Liver (tissue), 9 donors: ENCODE results near the gene PRR36. TPM values are rescaled to one million over a fixed set of nuclear protein-coding genes. Genes with fewer than 3 reads are reported as not detected.

Experiments
- DNase-seq: peaks from one replicate; pipeline ENCODE4 v3.0.0-alpha.2; 2017; ENCODE audit warnings: low spot score
- H3K27ac ChIP-seq, 2 donors: one replicate each; pipeline ENCODE4 v1.7.0; 2013; ENCODE audit warnings: inconsistent platforms in 2 of 2, low read length in 2 of 2, control low read depth in 1 of 2, low read depth in 1 of 2, mild to moderate bottlenecking in 1 of 2
- H3K27me3 ChIP-seq, 4 donors: one replicate each; pipeline versions ENCODE4 v1.6.1 to v1.7.0; 2013; ENCODE audit warnings: low read length in 3 of 4, inconsistent platforms in 1 of 4, mild to moderate bottlenecking in 1 of 4, moderate library complexity in 1 of 4; ENCODE audit not compliant: control insufficient read depth in 4 of 4, insufficient read depth in 4 of 4
- H3K36me3 ChIP-seq, 4 donors: one replicate each; pipeline versions ENCODE4 v1.6.1 to v1.7.0; 2013; ENCODE audit warnings: low read length in 3 of 4, mild to moderate bottlenecking in 3 of 4, low read depth in 1 of 4, moderate library complexity in 1 of 4; ENCODE audit not compliant: control insufficient read depth in 4 of 4, insufficient read depth in 3 of 4
- H3K4me1 ChIP-seq, 4 donors: one replicate each; pipeline versions ENCODE4 v1.6.1 to v1.7.0; 2013; ENCODE audit warnings: low read length in 3 of 4, mild to moderate bottlenecking in 3 of 4, moderate library complexity in 1 of 4; ENCODE audit not compliant: control insufficient read depth in 4 of 4, insufficient read depth in 4 of 4
- H3K4me3 ChIP-seq, 3 donors: one replicate each; pipeline versions ENCODE4 v1.6.1 to v1.7.0; 2013; ENCODE audit warnings: low read length in 3 of 3, control low read depth in 1 of 3, low read depth in 1 of 3, mild to moderate bottlenecking in 1 of 3
- H3K9ac ChIP-seq, 2 donors: one replicate each; pipeline ENCODE4 v1.7.0; 2013; ENCODE audit warnings: low read length in 2 of 2, mild to moderate bottlenecking in 2 of 2, moderate library complexity in 2 of 2, control low read depth in 1 of 2, low read depth in 1 of 2
- H3K9me3 ChIP-seq, 4 donors: one replicate each; pipeline versions ENCODE4 v1.6.1 to v1.7.0; 2013; ENCODE audit warnings: low read length in 3 of 4; ENCODE audit not compliant: control insufficient read depth in 4 of 4
- EGR1 ChIP-seq, 2 donors: IDR thresholded peaks; 2 replicates each; pipeline ENCODE4 v1.6.1; 2016 to 2018; ENCODE audit warnings: antibody characterized with exemption in 2 of 2, low read depth in 2 of 2
- FOXA1 ChIP-seq: IDR thresholded peaks from 2 replicates; pipeline ENCODE4 v1.6.1; 2016; ENCODE audit warnings: antibody characterized with exemption
- FOXA2 ChIP-seq: IDR thresholded peaks from 2 replicates; pipeline ENCODE4 v1.6.1; 2016; ENCODE audit warnings: antibody characterized with exemption
- GABPA ChIP-seq, 2 donors: IDR thresholded peaks in 1 of 2; conservative IDR thresholded peaks in 1 of 2; 2 replicates each; pipeline ENCODE4 v1.6.1; 2016; ENCODE audit warnings: antibody characterized with exemption in 2 of 2, mild to moderate bottlenecking in 1 of 2, moderate library complexity in 1 of 2
- HNF4A ChIP-seq, 2 donors: conservative IDR thresholded peaks; 2 replicates each; pipeline ENCODE4 v1.6.1; 2016; ENCODE audit warnings: antibody characterized with exemption in 2 of 2, mild to moderate bottlenecking in 2 of 2
- HNF4G ChIP-seq: IDR thresholded peaks from 2 replicates; pipeline ENCODE4 v1.6.1; 2016; ENCODE audit warnings: antibody characterized with exemption
- JUND ChIP-seq, 2 donors: IDR thresholded peaks; 2 replicates each; pipeline ENCODE4 v1.6.1; 2016; ENCODE audit warnings: antibody characterized with exemption in 2 of 2
- NR2F2 ChIP-seq: IDR thresholded peaks from 2 replicates; pipeline ENCODE4 v1.6.1; 2016; ENCODE audit warnings: antibody characterized with exemption
- RAD21 ChIP-seq, 2 donors: IDR thresholded peaks; 2 replicates each; pipeline ENCODE4 v1.6.1; 2016; ENCODE audit warnings: antibody characterized with exemption in 2 of 2, mild to moderate bottlenecking in 2 of 2
- RXRA ChIP-seq, 2 donors: IDR thresholded peaks; 2 replicates each; pipeline ENCODE4 v1.6.1; 2017 to 2018; ENCODE audit warnings: antibody characterized with exemption in 2 of 2, mild to moderate bottlenecking in 1 of 2
- SP1 ChIP-seq: IDR thresholded peaks from 2 replicates; pipeline ENCODE4 v1.6.1; 2018; ENCODE audit warnings: antibody characterized with exemption, mild to moderate bottlenecking
- TAF1 ChIP-seq: conservative IDR thresholded peaks from 2 replicates; pipeline ENCODE4 v1.6.1; 2016; ENCODE audit warnings: antibody characterized with exemption, mild to moderate bottlenecking
- YY1 ChIP-seq: IDR thresholded peaks from 2 replicates; pipeline ENCODE4 v1.6.1; 2016; ENCODE audit warnings: antibody characterized with exemption, mild to moderate bottlenecking
- WGBS: extraction: QIAGEN DNeasy Blood & Tissue Kit; methylation state at CpG from one replicate; pipeline ENCODE4 v1.1.7; 2013; 5-methylcytosine and 5-hydroxymethylcytosine counted together
- polyA plus RNA-seq, 2 donors: library from polyadenylated mRNA; stranded (reverse) in 1 of 2; unstranded in 1 of 2; fragments of 200-250 nt in 1 of 2; fragments of >200 nt in 1 of 2; fragmentation: Nextera tagmentation in 1 of 2; extraction: Ambion mirVana in 1 of 2; gene quantifications; one replicate each; pipeline versions ENCODE4 v1.2.1 to v1.2.3, GENCODE V29; 2013 to 2015
- total RNA-seq, 2 donors: library from RNA; depleted of rRNA; stranded (reverse); fragments of >200 nt; gene quantifications; one replicate each; pipeline ENCODE4 v1.2.3, GENCODE V29; 2014
- TF ChIP-seq, protein P1 (sequence below): IDR thresholded peaks from 2 replicates; pipeline ENCODE4 v1.6.1; 2016; ENCODE audit warnings: antibody characterized with exemption
- TF ChIP-seq, protein P2 (sequence below): IDR thresholded peaks from 2 replicates; pipeline ENCODE4 v1.6.1; 2016; ENCODE audit warnings: antibody characterized with exemption
- TF ChIP-seq, protein P3 (sequence below): IDR thresholded peaks from 2 replicates; pipeline ENCODE4 v1.6.1; 2016; ENCODE audit warnings: antibody characterized with exemption, mild to moderate bottlenecking
- TF ChIP-seq, protein P4 (sequence below): fragments of 150-350 bp; IDR thresholded peaks from 2 replicates; pipeline ENCODE4 v1.5.1; 2017; ENCODE audit warnings: improper control_type of control experiment, low read depth, low read length; ENCODE audit not compliant: missing input control
- TF ChIP-seq, protein P5 (sequence below): IDR thresholded peaks from 2 replicates; pipeline ENCODE4 v1.6.1; 2016; ENCODE audit warnings: antibody characterized with exemption
- donor health status: healthy.
- donor health status: healthy.
- donor health status: healthy.
- donor health status: healthy.
- donor health status: healthy.

The PRR36 gene
- total and polyA plus RNA-seq, 4 donors = 0.02 to 0.03 TPM; not detected in 2

DNA sequence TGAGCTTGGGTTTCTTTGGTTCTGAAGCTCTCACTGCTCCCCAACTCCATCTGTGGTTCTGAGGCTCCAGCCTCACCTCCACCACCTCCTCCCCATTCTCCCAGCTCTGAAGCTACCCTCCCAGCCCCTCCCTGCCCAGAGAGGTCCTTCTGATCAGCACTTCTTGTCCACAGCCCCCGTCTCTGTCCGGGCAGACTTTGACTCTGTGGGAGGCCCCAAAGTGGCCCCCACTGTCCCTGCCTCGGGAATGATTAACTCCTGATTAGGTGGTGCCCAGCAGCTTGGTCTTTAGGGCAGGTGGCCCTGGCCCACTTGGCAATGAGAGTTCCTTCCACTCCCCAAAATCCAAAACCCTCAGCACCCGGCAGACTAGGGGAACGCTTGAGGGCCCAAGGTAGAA, 29.8 kb downstream of the PRR36 start:
- no peaks in the 10 kb centered on the region for H3K4me1 ChIP-seq
- DNase-seq = no peak

DNA sequence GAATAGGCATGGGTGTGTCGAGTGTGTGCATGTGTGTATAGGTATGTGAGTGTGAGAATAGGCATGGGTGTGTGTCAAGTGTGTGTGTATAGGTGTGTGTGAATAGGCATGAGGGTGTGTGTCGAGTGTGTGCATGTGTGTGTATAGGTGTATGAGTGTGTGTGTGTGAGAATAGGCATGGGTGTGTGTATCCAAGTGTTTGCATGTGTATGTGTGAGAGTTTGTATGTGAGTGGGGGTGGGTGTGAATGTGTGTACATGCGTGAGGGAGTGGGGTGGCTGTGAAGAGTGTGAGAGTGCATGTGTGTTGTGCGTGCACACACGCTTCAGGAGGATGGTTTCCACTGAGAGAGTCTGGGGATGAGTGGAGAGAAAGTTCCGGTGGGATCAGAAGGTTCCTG, 30.7 kb downstream of the PRR36 start:
- H3K36me3 ChIP-seq = no peaks in the 10 kb centered on the region
- 95% methylated on average over 6 of the region's 6 CpGs for WGBS
- DNase-seq = no peak

More for the DNA sequence above, 29.8 kb downstream of the PRR36 start:
- no peak overlapping the region for H3K9ac ChIP-seq
- no peaks in the 10 kb centered on the region for H3K9me3 ChIP-seq
- no peaks in the 10 kb centered on the region for H3K36me3 ChIP-seq
- no peaks in the 10 kb centered on the region for H3K27me3 ChIP-seq
- TF ChIP-seq HNF4A (conservative IDR thresholded peaks at IDR 0.05) (no peak), GABPA (IDR thresholded peaks at IDR 0.05 in 1 of 2, conservative IDR thresholded peaks at IDR 0.05 in 1 of 2) (no peak)
- TF ChIP-seq, protein P1, sequence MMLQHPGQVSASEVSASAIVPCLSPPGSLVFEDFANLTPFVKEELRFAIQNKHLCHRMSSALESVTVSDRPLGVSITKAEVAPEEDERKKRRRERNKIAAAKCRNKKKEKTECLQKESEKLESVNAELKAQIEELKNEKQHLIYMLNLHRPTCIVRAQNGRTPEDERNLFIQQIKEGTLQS = no peak
- TF ChIP-seq, protein P2, sequence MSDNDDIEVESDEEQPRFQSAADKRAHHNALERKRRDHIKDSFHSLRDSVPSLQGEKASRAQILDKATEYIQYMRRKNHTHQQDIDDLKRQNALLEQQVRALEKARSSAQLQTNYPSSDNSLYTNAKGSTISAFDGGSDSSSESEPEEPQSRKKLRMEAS = no peak
- H3K27ac ChIP-seq = no peak overlapping the region
- no peak overlapping the region for H3K4me3 ChIP-seq
- 70% methylated on average over 5 of the region's 5 CpGs for WGBS

More for the DNA sequence above, 30.7 kb downstream of the PRR36 start:
- H3K27me3 ChIP-seq = no peaks in the 10 kb centered on the region
- TF ChIP-seq RXRA (IDR thresholded peaks at IDR 0.05) (no peak), SP1 (no peak), GABPA (IDR thresholded peaks at IDR 0.05 in 1 of 2, conservative IDR thresholded peaks at IDR 0.05 in 1 of 2) (no peak), FOXA2 (no peak), RAD21 (IDR thresholded peaks at IDR 0.05) (no peak), TAF1 (no peak), HNF4G (no peak), FOXA1 (no peak), JUND (IDR thresholded peaks at IDR 0.05) (no peak), EGR1 (IDR thresholded peaks at IDR 0.05; ENCODE audit: low read depth in 2 of 2) (no peak), YY1 (no peak), HNF4A (conservative IDR thresholded peaks at IDR 0.05) (no peak), NR2F2 (no peak)
- TF ChIP-seq, protein P2 = no peak
- TF ChIP-seq, protein P1 = no peak
- TF ChIP-seq, protein P3, sequence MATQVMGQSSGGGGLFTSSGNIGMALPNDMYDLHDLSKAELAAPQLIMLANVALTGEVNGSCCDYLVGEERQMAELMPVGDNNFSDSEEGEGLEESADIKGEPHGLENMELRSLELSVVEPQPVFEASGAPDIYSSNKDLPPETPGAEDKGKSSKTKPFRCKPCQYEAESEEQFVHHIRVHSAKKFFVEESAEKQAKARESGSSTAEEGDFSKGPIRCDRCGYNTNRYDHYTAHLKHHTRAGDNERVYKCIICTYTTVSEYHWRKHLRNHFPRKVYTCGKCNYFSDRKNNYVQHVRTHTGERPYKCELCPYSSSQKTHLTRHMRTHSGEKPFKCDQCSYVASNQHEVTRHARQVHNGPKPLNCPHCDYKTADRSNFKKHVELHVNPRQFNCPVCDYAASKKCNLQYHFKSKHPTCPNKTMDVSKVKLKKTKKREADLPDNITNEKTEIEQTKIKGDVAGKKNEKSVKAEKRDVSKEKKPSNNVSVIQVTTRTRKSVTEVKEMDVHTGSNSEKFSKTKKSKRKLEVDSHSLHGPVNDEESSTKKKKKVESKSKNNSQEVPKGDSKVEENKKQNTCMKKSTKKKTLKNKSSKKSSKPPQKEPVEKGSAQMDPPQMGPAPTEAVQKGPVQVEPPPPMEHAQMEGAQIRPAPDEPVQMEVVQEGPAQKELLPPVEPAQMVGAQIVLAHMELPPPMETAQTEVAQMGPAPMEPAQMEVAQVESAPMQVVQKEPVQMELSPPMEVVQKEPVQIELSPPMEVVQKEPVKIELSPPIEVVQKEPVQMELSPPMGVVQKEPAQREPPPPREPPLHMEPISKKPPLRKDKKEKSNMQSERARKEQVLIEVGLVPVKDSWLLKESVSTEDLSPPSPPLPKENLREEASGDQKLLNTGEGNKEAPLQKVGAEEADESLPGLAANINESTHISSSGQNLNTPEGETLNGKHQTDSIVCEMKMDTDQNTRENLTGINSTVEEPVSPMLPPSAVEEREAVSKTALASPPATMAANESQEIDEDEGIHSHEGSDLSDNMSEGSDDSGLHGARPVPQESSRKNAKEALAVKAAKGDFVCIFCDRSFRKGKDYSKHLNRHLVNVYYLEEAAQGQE = no peak
- TF ChIP-seq, protein P4, sequence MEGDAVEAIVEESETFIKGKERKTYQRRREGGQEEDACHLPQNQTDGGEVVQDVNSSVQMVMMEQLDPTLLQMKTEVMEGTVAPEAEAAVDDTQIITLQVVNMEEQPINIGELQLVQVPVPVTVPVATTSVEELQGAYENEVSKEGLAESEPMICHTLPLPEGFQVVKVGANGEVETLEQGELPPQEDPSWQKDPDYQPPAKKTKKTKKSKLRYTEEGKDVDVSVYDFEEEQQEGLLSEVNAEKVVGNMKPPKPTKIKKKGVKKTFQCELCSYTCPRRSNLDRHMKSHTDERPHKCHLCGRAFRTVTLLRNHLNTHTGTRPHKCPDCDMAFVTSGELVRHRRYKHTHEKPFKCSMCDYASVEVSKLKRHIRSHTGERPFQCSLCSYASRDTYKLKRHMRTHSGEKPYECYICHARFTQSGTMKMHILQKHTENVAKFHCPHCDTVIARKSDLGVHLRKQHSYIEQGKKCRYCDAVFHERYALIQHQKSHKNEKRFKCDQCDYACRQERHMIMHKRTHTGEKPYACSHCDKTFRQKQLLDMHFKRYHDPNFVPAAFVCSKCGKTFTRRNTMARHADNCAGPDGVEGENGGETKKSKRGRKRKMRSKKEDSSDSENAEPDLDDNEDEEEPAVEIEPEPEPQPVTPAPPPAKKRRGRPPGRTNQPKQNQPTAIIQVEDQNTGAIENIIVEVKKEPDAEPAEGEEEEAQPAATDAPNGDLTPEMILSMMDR = no peak
- TF ChIP-seq, protein P5, sequence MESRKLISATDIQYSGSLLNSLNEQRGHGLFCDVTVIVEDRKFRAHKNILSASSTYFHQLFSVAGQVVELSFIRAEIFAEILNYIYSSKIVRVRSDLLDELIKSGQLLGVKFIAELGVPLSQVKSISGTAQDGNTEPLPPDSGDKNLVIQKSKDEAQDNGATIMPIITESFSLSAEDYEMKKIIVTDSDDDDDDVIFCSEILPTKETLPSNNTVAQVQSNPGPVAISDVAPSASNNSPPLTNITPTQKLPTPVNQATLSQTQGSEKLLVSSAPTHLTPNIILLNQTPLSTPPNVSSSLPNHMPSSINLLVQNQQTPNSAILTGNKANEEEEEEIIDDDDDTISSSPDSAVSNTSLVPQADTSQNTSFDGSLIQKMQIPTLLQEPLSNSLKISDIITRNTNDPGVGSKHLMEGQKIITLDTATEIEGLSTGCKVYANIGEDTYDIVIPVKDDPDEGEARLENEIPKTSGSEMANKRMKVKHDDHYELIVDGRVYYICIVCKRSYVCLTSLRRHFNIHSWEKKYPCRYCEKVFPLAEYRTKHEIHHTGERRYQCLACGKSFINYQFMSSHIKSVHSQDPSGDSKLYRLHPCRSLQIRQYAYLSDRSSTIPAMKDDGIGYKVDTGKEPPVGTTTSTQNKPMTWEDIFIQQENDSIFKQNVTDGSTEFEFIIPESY = no peak
- H3K4me3 ChIP-seq = no peak overlapping the region
- H3K27ac ChIP-seq = no peak overlapping the region
- no peaks in the 10 kb centered on the region for H3K4me1 ChIP-seq
- no peak overlapping the region for H3K9ac ChIP-seq
- H3K9me3 ChIP-seq = no peaks in the 10 kb centered on the region
